ENCODE measurements around the gene OBP2A.
"Not testable (repeated sequence)": the region's sequence is repeated elsewhere in the genome, so short reads cannot be mapped to it uniquely, and the experiment has no call there.

DNA sequence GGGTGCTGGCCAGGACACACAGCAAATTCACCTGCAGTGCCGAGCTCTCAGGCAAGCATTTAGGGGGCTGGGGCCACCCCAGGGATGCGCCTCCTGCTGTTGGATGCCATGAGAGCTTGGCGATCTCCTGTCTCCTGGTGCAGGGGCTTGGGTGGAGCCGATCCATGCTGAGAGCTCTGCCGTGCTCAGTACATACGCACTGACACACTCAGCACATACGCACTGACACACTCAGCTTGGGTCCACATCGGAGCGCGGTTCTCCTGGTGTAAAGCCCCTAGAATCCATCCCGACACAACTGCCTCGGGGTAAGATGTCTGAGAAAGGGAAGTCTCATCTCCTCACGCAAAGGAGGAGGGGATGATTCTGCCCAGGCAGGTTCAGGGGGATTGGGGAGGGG is 10.3 kb upstream of the OBP2A start:
- TF ChIP-seq, protein P1, sequence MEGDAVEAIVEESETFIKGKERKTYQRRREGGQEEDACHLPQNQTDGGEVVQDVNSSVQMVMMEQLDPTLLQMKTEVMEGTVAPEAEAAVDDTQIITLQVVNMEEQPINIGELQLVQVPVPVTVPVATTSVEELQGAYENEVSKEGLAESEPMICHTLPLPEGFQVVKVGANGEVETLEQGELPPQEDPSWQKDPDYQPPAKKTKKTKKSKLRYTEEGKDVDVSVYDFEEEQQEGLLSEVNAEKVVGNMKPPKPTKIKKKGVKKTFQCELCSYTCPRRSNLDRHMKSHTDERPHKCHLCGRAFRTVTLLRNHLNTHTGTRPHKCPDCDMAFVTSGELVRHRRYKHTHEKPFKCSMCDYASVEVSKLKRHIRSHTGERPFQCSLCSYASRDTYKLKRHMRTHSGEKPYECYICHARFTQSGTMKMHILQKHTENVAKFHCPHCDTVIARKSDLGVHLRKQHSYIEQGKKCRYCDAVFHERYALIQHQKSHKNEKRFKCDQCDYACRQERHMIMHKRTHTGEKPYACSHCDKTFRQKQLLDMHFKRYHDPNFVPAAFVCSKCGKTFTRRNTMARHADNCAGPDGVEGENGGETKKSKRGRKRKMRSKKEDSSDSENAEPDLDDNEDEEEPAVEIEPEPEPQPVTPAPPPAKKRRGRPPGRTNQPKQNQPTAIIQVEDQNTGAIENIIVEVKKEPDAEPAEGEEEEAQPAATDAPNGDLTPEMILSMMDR (conservative IDR thresholded peaks at IDR 0.05 in 1 of 2, IDR thresholded peaks at IDR 0.05 in 1 of 2; ENCODE audit: extremely low read depth in 1 of 2, insufficient read depth in 1 of 2, low read depth in 1 of 2, low read length in 2 of 2): not testable (repeated sequence)
- TF ChIP-seq EZH2 (IDR thresholded peaks at IDR 0.05; ENCODE audit: borderline replicate concordance, low read length): not testable (repeated sequence)

Measured in mammary epithelial cell (primary cell).